HG03025 (cell line): ENCODE data around the gene ZNF524.

Experiments
- ATAC-seq: cut with Tn5 transposase; IDR thresholded peaks from one replicate; pipeline ENCODE4 v1.9.1; 2021; ENCODE audit warnings: mild to moderate bottlenecking, moderate library complexity; ENCODE audit not compliant: unreplicated experiment, low FRiP score

Gene ZNF524

GRCh38 chr19:55640577-55641425 is 40.7 kb downstream of the ZNF524 start, which contains the start of gene ZNF580:
TSS of gene ZNF580 (plus strand) at chr19:55641002. CDS start at chr19:55642509, 1,507 bp downstream.
- ATAC-seq, result no peak

- no peak for ATAC-seq
Measured at GRCh38 chr19:55641426-55642152, 41.5 kb downstream of the ZNF524 start.

GRCh38 chr19:55642153-55643002 is 42.3 kb downstream of the ZNF524 start:
- no peak for ATAC-seq

GRCh38 chr19:55643003-55643886 is 43.2 kb downstream of the ZNF524 start, which contains the start of gene ZNF581:
TSS of gene ZNF581 (plus strand) at chr19:55643649. CDS start at chr19:55644572, 923 bp downstream.
- ATAC-seq, result no peak

GRCh38 chr19:55643887-55644176 is 43.7 kb downstream of the ZNF524 start:
- no peak for ATAC-seq

- no peak for ATAC-seq
Measured at GRCh38 chr19:55644191-55644833, 44.2 kb downstream of the ZNF524 start.

- no peak for ATAC-seq
Measured at GRCh38 chr19:55644842-55645511, 44.9 kb downstream of the ZNF524 start.

GRCh38 chr19:55645512-55645881 is 45.4 kb downstream of the ZNF524 start:
- no peak for ATAC-seq

- no peak for ATAC-seq
Measured at GRCh38 chr19:55646889-55647731, 47.0 kb downstream of the ZNF524 start.

GRCh38 chr19:55647732-55648584 is 47.9 kb downstream of the ZNF524 start, which contains the start of gene CCDC106:
TSS of gene CCDC106 (plus strand) at chr19:55648212. CDS start at chr19:55649047, 835 bp downstream.
- ATAC-seq, result no peak

GRCh38 chr19:55648585-55649267 is 48.6 kb downstream of the ZNF524 start:
- no peak for ATAC-seq

- no peak for ATAC-seq
Measured at GRCh38 chr19:55649268-55650125, 49.4 kb downstream of the ZNF524 start.

- ATAC-seq, result no peak
Measured at GRCh38 chr19:55650126-55650557, 50.1 kb downstream of the ZNF524 start.

GRCh38 chr19:55650602-55651230 is 50.6 kb downstream of the ZNF524 start:
- no peak for ATAC-seq

- ATAC-seq, result no peak
Measured at GRCh38 chr19:55651236-55651635, 51.1 kb downstream of the ZNF524 start.
